K562 (cell line): ENCODE data around the gene GAS2L2.

Experiments
- HLTF ChIP-seq: fragments of 450-650 bp; IDR thresholded peaks from 2 replicates; pipeline ENCODE4 v1.6.1; 2016
- KDM1A ChIP-seq, 2 experiments: fragments of 450-650 bp; IDR thresholded peaks; 2 replicates each; pipeline ENCODE4 v1.6.1; 2016; ENCODE audit warnings: mild to moderate bottlenecking in 2 of 2
- MAFK ChIP-seq: IDR thresholded peaks from 2 replicates; pipeline ENCODE4 v1.6.1; 2011; ENCODE audit warnings: low read length, improper control_type of control experiment
- PHB ChIP-seq: fragments of 250-450 bp; sonication (Bioruptor Pico); IDR thresholded peaks from 2 replicates; pipeline ENCODE4 v1.5.0; 2021
- PHF20 ChIP-seq: fragments of 450-650 bp; IDR thresholded peaks from 2 replicates; pipeline ENCODE4 v1.6.1; 2018; ENCODE audit not compliant: partially characterized antibody
- POLR2AphosphoS5 ChIP-seq: IDR thresholded peaks from 2 replicates; pipeline ENCODE4 v1.6.1; 2011; ENCODE audit warnings: mild to moderate bottlenecking, low read depth, low read length, moderate library complexity; ENCODE audit not compliant: control insufficient read depth, insufficient read depth
- SPI1 ChIP-seq: IDR thresholded peaks from 2 replicates; pipeline ENCODE4 v1.6.1; 2011; ENCODE audit warnings: low read depth, low read length, control low read depth, borderline replicate concordance
- ZEB2 ChIP-seq: fragments of 450-650 bp; IDR thresholded peaks from 2 replicates; pipeline ENCODE4 v1.6.1; 2016
- TF ChIP-seq, protein P1 (sequence below): fragments of 250-450 bp; sonication (Bioruptor Pico); IDR thresholded peaks from 2 replicates; pipeline ENCODE4 v1.5.0; 2021; ENCODE audit warnings: mild to moderate bottlenecking, borderline replicate concordance

DNA sequence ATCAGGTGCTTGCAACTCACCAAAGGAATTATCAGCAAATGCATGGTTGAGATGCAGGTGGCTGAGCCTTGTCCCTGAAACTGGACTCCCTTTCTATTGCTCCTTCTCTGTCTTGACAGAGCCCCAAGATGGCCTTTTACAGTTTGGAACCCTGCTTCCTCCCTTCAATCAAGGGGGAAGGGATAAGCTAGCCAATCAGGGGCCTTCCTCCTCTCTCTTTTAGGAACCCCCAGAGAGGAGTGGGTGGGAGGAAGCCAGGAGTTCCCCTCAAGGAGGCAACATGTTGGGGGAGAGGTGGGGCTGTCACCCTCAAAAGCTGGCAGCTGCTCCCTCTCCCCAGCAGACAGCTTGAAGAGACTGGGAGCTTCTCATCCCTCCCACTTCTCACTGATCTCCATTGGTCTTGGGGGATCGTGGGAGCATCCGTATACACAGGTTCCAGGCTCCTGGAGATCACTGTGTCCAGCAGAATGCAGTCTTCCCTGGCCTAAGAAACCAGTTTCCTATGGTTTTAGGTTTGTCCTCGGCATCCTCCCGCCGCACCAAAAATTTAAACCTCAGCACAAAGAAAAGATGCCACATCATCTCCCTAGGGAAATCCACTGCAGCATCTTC lies 14.4 kb downstream of the GAS2L2 start:
- no peak for TF ChIP-seq ZEB2
- no peak for TF ChIP-seq PHF20
- TF ChIP-seq PHB: no peak
- TF ChIP-seq KDM1A (IDR thresholded peaks at IDR 0.05): no peak
- TF ChIP-seq, protein P1, sequence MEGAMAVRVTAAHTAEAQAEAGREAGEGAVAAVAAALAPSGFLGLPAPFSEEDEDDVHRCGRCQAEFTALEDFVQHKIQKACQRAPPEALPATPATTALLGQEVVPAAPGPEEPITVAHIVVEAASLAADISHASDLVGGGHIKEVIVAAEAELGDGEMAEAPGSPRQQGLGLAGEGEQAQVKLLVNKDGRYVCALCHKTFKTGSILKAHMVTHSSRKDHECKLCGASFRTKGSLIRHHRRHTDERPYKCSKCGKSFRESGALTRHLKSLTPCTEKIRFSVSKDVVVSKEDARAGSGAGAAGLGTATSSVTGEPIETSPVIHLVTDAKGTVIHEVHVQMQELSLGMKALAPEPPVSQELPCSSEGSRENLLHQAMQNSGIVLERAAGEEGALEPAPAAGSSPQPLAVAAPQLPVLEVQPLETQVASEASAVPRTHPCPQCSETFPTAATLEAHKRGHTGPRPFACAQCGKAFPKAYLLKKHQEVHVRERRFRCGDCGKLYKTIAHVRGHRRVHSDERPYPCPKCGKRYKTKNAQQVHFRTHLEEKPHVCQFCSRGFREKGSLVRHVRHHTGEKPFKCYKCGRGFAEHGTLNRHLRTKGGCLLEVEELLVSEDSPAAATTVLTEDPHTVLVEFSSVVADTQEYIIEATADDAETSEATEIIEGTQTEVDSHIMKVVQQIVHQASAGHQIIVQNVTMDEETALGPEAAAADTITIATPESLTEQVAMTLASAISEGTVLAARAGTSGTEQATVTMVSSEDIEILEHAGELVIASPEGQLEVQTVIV: no peak
- no peak for TF ChIP-seq MAFK
- no peak for TF ChIP-seq SPI1
- no peak for TF ChIP-seq HLTF
- no peak for TF ChIP-seq POLR2AphosphoS5
